Kasumi-1 (cell line): Measurements from ENCODE around the gene MRPS35.
"Not testable (repeated sequence)": the region's sequence is repeated elsewhere in the genome, so short reads cannot be mapped to it uniquely, and the experiment has no call there.

ENCODE experiments used
- DNase-seq, 2 experiments: peaks; one replicate each; lab custom pipeline; 2025; lab: John Stamatoyannopoulos, UW

Gene MRPS35

DNA sequence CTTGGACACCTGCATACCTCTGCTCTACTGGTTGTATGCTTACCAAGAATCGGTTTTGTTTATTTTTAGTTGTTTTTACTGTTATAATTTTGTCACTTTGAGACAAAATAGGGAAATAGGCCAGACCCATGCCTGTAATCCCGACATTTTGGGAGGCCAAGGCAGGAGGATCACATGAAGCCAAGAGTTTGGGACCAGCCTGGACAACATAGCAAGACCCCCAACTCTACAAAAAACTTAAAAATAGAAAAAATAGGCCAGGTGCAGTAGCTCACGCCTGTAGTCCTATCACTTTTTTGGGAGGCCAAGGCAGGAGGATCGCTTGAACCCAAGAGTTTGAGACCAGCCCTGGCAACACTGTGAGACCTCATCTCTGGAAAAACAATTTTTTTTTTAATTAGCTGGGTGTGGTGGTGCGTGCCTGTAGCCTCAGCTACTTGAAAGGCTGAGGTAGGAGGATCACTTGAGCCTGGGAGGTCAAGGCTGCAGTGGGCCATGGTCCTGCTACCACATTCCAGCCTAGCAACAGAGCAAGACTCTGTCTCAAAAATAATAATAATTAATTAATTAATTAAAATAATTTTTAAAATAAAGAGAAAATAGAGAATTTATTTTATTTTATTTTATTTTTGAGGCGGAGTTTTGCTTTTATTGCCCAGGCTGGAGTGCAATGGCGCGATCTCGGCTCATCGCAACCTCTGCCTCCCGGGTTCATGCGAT, 1.3 kb upstream of the MRPS35 start:
- no peak for DNase-seq

DNA sequence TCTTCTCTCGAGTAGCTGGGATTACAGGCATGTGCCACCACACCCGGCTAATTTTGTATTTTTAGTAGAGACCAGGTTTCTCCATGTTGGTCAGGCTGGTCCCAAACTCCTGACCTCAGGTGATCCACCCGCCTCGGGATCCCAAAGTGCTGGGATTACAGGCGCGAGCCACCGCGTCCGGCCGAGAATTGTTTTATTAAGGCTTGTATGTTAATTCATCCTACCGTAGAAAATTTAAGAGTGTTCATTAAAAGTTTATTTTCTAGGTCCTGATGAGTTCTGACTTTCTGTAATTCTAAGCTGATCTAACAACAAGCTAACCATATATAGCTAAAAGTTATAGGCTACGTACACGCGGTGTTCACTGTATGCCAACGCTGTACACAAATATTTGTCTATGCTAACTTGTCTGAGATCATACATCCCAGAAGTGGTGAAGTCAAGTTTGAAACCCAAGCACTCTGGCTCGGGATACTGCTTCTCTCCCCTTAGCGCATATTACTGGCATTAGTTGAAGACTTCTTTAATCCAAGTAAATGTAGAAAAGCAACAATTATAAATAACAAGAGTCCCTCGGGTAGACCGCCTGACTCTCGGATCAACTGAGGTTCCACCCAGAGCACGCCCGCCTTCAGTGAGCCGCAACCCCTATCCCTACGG, 570 bp upstream of the MRPS35 start:
- peak; percentile 48 to 55 for DNase-seq

DNA sequence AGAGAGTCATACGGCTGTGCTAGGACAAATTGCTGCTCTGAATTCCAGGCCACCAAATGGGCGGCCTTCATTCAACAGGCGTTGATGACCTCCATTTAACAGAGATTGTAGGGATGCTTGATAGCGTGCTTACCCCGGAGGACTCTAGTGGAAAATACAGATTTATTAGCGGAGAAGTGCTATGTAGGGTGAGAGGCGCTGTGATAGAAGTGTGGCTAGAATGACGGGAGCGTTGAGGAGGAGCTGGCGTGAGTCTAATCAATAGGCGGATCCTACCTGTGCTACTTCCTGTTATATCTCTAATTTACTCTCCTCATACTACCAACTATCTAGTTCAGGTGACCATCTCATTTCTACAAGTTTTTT, 668 bp downstream of the MRPS35 start:
- DNase-seq = peak; percentile 18 to 45

DNA sequence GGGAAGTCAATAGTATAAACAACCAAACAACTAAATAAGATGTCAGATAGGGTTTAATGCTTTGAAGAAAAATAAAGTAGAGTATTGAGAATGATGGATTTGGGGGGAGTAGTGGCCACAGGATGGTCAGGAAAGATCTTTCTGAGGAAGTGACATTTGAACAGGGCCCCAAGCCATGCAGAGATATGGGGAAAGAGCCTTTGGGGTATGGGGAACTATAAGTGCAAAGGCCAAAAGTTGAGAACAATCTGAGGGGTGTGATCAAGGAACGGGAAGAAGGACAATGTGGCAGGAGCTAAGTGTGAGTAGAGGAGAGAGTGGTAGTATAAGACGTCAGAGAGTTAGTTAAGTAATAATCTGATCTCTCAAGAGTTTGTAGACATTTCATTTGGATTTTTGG, 1.3 kb downstream of the MRPS35 start:
- peak in 1 of 2 experiments; percentile 3 for DNase-seq

DNA sequence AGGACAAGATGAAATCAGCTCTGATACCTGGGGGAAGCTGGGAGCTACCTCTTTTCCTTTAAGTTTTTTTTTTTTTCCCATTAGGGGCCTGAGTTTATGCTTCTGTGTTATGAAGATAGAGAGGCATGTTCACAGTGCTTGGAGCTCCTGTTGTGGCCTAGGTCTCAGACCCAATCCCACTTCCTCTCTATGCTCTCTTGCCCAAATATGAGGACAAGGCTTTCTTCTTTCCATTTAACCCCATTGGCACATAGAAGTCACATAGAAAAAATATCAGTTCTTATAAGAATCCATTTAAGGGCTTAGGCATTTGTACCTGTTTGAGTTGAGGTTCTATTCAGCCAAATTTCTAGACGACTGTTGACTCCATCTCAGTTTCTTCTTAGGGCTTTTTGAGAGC, 12.6 kb downstream of the MRPS35 start:
- no peak for DNase-seq

DNA sequence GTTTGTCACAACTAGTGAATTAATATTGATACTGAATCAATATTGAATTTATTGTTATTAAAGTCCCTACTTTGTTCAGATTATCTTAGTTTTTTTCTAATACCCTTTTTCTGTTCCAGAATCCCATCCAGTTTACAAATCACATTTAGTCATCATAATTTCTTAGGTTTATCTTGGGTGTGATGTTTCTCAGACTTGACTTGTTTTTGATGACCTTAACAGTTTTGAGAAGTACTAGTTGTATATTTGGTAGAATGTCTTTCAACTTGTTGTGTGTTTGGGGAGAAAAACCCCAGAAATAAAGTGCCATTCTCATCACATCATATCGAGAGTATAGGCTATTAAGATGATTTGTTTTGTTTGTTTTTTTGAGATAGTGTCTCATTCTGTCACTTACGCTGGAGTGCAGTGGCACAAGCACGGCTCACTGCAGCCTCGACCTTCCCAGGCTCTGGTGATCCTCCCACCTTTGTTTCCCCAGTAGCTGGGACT, 19.5 kb downstream of the MRPS35 start:
- no peak for DNase-seq

DNA sequence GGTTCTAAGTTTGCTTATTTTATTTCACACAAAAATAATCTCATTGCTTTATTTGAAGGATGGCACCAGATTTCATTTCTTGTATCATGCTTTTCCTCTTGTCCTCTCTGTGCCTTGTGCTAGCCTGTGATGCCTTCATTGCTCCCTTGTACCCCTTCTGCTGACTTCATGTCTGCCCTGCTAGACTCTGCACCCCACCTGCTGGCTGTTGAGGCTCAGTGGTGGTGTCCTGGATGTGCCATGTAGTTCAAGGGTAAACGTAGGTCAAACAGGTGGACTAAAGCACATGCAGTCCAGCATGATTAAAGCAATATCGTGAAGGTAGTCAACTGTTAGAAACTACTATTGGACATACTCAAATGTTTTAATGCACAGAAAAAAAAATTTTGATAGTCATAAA, 21.6 kb downstream of the MRPS35 start:
- DNase-seq = peak; percentile 39 to 40

DNA sequence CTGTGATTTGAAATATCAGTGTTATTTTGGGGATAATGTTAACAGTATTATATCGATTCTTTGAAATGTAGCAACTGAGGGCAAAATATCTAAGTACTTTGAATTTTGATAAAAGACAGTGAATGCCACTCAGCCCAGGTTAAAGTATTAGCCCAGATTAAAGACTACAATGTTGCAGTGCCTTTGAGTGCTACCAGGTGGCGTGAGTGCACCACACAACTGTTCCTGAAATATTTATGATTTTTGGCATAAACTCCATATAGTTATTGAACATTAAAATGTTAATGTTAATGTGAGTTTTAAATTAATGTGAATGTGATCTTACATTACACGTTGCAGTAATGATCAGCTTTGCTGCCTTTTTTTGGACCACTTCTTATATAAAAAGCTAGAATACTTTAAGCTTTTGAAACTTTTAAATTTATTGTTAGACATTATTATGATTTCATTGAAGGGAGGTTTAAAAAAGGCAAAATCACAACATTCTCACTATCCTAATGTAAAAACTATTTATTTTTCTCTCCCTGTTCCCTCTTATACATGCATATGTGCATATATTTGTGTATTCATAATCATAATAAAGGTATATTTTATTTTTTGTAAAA, 22.5 kb downstream of the MRPS35 start:
- peak; percentile 41 to 58 for DNase-seq

DNA sequence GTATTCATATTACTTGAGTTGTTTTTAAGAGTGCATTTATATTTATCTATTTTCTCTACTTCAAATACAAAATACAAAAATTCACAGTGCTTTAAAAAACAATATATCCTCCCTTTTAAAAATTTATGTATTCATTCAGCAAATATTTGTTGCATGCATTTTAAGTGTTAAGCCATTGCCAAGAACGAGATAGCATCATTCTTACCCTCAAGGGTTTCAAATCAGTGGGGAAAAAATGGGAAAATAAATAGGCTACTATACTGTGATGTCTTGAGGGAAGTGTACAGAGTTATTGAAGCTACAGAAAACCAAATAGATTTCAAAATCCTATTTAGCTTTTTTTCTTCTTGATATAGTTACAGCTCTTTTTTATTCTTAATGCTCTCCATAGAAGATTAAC, 23.2 kb downstream of the MRPS35 start:
- DNase-seq = no peak

DNA sequence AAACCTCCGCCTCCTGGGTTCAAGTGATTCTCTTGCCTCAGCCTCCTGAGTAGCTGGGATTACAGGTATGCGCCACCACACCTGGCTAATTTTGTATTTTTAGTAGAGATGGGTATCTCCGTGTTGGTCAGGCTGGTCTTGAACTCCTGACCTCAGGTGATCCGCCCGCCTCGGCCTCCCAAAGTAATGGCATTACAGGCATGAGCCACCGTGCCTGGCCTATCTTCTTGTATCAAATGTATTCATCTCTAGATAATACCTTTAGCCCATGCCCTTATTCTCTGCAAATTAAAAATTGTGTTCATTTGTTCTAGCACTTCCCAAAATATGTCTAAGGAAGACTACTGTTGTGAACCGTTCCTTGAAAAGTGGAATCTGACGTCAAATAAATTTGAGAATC, 23.7 kb downstream of the MRPS35 start:
- DNase-seq = not testable (repeated sequence)

DNA sequence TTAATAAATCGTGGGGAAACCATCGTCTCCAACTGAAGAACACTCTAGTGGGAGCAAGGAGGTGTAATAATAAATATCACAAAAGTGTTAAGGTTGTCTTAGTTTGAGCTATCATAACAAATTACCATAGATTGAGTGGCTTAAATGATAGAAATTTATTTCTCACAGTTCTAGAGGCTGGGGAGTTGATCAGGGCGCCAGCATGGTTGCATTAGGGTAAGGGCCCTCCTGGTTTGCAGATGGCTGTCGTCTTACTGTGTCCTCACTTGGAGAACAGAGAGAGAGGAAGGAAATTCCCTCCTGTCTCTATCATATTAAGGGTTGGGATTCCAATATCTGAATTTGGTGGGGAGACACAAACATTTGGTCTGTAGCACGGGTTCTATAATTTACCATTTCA, 33.0 kb downstream of the MRPS35 start:
- DNase-seq = no peak

DNA sequence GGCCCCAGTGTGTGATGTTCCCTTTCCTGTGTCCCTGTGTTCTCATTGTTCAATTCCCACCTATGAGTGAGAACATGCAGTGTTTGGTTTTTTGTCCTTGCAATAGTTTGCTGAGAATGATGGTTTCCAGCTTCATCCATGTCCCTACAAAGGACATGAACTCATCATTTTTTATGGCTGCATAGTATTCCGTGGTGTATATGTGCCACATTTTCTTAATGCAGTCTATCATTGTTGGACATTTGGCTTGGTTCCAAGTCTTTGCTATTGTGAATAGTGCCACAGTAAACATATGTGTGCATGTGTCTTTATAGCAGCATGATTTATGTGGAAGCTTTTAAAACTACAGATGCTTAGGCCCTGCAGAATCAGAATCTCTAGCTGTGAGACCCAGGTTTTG, 35.1 kb downstream of the MRPS35 start:
- not testable (repeated sequence) for DNase-seq

DNA sequence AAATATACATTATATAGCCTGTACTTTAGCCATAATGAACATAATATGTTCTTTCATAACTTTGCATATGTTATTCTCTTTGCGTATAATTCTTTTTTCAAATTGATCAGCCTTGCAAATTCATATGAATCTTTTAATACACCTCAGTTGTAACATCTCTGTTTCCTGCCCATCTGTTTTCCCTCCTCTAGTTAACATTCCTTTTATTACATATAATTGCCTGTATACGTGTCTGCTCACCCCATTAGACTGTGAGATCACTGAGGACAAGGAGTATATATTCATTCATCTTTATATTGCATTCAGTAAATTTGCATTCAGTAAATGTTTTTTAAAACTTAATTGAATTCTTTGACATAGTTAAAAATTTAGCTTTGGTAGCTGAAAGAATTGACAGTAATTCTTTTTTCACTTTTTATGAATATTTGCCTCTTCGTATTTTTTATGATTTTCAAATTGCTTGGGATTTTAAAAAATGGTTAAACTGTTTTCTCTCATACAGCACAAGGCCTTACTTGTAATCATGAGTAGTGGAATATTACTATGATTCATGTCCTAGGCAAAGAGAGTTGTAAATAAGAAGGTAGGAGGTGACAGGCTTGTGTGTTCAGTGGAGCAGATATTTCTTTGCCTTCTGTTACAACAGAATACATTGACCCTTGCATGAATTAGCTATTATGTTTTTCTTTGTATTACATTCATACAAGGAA, 36.6 kb downstream of the MRPS35 start:
- DNase-seq = no peak

DNA sequence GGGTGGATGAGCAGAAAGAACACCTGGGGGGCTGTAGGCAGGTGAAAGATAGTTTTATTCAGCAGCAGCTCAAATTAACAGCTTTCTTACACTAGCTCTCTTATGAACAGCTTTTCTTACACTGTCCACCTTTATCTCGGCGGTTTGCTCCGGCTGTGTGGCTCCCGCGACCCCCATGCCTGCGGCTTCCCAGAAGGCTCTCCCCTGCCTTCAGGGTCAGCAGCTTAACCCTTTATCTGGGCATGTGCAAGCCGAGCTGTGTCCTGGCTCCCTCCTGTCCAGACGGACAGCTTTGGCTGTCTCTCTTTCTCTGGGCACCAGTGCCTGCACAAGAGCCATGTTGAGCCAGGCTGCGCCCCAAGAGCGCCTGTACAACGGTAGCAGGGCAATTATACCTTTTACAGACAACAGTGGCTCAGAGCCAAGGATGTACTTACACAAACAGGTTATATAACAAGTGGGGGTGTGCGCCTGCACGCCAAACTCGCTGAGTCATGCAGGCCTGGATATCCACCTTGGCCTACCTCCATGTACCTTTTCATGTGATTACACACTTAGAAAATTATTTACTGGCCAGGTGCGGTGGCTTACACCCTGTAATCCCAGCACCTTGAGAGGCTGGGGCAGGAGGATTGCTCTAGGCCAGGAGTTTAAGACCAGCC, 40.9 kb downstream of the MRPS35 start:
- DNase-seq = no peak

DNA sequence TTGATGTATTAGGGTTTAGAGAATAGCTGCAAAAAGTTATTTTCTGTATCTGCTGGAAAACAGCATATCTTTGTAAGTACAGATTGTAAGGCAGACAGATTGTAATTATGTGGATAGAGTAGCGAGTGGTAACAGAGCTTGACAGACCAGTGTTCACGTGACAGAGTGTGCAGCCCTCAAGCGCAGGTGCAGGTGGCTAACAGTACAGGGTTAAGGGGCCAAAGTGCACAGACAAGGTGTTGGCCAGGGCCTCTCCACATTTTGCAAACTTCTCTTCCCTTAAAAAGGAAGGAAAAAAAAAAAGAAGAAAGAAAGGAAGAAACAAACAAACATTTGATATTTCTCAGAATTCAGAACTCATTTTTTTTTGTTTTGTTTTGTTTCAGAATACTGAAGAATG, 44.2 kb downstream of the MRPS35 start:
- no peak for DNase-seq

DNA sequence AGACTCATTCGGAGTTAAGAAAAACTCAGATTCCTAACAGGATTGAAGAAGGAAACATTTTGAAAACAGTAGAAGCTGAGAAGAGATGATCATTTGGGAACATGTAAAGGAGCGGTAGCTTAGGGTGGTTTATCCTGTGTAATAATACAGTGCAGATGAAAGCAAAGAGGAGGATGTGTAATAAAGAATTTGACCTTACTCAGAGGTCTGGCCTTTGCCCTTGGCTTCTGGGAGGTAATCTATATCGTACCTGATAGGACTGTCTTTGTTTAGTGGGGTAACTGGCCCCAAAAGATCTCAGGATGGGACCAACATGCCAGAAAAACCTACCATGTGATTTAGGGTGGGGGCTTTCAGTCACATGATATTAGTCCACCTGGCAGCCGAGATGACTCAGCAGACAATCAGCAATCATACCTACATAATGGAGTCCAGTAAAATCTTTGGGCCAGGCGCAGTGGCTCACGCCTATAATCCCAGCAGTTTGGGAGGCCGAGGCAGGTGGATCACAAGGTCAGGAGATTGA, 46.1 kb downstream of the MRPS35 start:
- no peak for DNase-seq

DNA sequence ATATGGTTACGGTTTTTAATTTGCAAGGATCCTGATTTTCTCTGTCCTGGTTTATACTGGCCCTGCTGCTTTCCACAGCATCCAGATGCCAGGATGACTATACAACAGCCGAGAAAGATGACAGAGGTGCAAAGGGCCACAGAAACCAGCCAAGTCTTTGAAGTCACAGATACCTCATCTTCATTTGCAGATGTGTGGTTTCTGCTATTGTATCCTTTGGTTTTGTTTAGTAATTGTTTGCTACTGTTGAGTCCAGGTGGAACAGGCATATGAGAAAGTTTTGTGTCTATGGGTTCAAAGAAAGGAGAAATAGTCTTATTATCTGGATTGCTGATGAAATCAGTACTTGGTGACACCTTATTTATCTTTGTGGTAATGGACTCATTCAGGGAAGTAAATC, 52.1 kb downstream of the MRPS35 start:
- DNase-seq = no peak

DNA sequence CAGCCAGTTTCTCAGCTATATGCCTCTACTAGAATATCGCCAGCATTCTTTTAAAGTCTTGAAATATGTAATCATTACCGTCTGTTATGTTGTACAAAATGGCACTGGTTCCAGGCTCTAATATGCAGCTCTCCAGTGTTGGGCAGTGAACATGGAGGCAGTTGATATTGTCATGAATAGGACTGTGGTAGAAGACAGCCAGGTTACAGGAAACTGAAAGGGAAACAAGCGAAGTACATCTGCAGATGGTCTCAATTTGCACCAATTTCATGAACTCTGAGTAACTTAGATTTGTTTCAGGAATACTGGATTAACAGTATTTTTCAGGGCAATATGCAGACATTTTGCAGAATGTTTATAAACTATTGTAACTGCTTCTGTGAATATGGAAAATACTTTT, 56.0 kb downstream of the MRPS35 start:
- no peak for DNase-seq

DNA sequence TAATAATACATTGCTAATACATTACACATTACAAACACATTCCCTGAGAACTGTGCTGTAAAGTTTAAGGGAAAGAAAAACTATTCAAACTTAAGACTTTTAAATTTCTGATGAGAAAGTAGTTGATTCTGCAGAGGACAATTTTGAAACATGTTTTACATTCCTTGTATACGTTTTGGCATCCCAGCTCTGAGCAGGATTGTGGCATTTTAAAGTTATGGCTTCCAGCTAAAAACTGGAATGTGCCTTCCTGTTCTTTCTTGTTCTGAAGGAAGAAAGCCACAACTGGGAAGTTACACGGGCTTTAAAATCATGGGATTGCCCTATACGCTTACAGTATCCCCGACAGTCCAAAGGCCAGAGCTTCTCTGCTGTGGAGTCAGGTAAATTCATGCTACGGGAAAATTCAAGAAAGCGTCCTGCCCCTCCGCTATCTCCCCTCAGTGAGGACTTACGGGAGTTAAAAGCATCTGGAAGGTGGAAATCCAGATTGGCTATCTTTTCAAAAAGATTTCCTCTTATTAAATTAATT, 58.6 kb downstream of the MRPS35 start:
- no peak for DNase-seq

DNA sequence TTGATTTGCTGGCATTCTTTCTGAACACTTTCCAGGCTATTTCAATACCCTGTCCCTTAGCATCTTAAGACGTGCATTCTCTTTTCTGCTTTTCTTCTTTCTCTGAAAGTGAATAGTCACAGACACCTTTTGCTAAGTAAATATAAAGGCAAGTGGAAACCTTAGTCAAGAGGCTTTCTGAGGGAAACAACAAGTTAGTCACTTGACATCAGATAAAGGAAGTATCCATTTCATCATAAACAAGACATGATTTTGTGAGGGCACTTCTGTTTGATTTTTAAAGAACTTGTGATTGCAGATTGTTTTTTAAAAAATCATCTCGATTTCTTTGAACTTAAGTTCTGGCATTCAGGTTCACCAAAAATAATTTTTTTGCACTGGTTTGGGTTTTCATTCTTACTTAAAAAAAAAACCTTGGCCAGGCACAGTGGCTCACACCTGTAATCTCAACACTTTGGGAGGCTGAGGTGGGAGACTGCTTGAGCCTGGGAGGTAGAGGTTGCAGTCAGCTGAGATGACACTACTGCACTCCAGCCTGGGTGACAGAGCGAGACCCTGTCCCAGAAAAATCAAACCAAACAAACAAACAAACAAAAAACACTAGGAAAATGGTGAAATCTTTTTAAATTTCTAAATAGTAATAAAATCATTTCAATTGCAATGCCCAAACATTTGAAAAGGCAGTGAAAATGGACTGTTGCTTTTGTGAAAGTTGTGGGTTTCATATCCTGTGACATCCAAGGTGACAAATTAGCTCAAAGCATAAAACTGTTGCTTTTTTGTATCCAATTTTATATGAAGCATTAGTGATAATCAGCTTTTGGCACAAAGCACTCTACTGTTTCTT, 61.1 kb downstream of the MRPS35 start:
- no peak for DNase-seq
